Hepatocyte (in vitro differentiated cells): ENCODE measurements around the gene SLC20A1. TPM values are rescaled to one million over a fixed set of nuclear protein-coding genes. Genes with fewer than 3 reads are reported as not detected.
"Not testable (repeated sequence)": the region's sequence is repeated elsewhere in the genome, so short reads cannot be mapped to it uniquely, and the experiment has no call there.

ENCODE experiments used
- DNase-seq: peaks from one replicate; pipeline ENCODE4 v3.0.0-alpha.2; 2016; ENCODE audit warnings: low spot score
- H2AFZ ChIP-seq: fragments of 200-600 bp; sonication (generic); 2 replicates; pipeline ENCODE4 v1.6.0; 2016; ENCODE audit warnings: antibody characterized with exemption, mild to moderate bottlenecking
- H3K27ac ChIP-seq: fragments of 200-600 bp; sonication (generic); 2 replicates; pipeline ENCODE4 v1.5.1; 2016; ENCODE audit warnings: mild to moderate bottlenecking
- H3K27me3 ChIP-seq: fragments of 200-600 bp; sonication (generic); 2 replicates; pipeline ENCODE4 v1.6.1; 2016
- H3K36me3 ChIP-seq: fragments of 200-600 bp; sonication (generic); replicated peaks from 2 replicates; pipeline ENCODE4 v1.5.1; 2016; ENCODE audit warnings: low read depth; ENCODE audit not compliant: insufficient read depth
- H3K4me1 ChIP-seq: fragments of 200-600 bp; sonication (generic); 2 replicates; pipeline ENCODE4 v1.5.1; 2016; ENCODE audit warnings: mild to moderate bottlenecking, moderate library complexity; ENCODE audit not compliant: insufficient read depth
- H3K4me2 ChIP-seq: fragments of 200-600 bp; sonication (generic); 2 replicates; pipeline ENCODE4 v1.6.0; 2016
- H3K4me3 ChIP-seq: fragments of 200-600 bp; sonication (generic); 2 replicates; pipeline ENCODE4 v1.5.1; 2016; ENCODE audit warnings: mild to moderate bottlenecking
- H3K79me2 ChIP-seq: fragments of 200-600 bp; sonication (generic); 2 replicates; pipeline ENCODE4 v1.6.0; 2017; ENCODE audit warnings: mild to moderate bottlenecking
- H3K9me2 ChIP-seq: fragments of 200-600 bp; sonication (generic); replicated peaks from 2 replicates; pipeline ENCODE4 v1.6.0; 2017; ENCODE audit warnings: mild to moderate bottlenecking; ENCODE audit not compliant: insufficient read depth
- H3K9me3 ChIP-seq: fragments of 200-600 bp; sonication (generic); 2 replicates; pipeline ENCODE4 v1.5.1; 2016; ENCODE audit warnings: low read depth, mild to moderate bottlenecking
- H4K20me1 ChIP-seq: fragments of 200-600 bp; sonication (generic); 2 replicates; pipeline ENCODE4 v1.6.0; 2016; ENCODE audit warnings: mild to moderate bottlenecking; ENCODE audit not compliant: insufficient read depth, poor library complexity, severe bottlenecking
- CTCF ChIP-seq: fragments of 200-600 bp; sonication (generic); IDR thresholded peaks from 2 replicates; pipeline ENCODE4 v1.5.1; 2016; ENCODE audit warnings: antibody characterized with exemption, mild to moderate bottlenecking; ENCODE audit not compliant: poor library complexity
- EZH2 ChIP-seq: fragments of 200-600 bp; sonication (generic); IDR thresholded peaks from 2 replicates; pipeline ENCODE4 v1.6.1; 2016; ENCODE audit warnings: antibody characterized with exemption, mild to moderate bottlenecking, borderline replicate concordance
- EZH2phosphoT487 ChIP-seq: fragments of 200-600 bp; sonication (generic); IDR thresholded peaks from one replicate; pipeline ENCODE4 v1.6.1; 2018; ENCODE audit warnings: antibody characterized with exemption, mild to moderate bottlenecking, low read depth, moderate library complexity; ENCODE audit not compliant: unreplicated experiment, severe bottlenecking
- WGBS: methylation state at CpG from one replicate; pipeline ENCODE4 v1.1.6; 2016; ENCODE audit warnings: low lambda C conversion rate; ENCODE audit errors: missing lambda C conversion rate; 5-methylcytosine and 5-hydroxymethylcytosine counted together
- polyA plus RNA-seq: library from polyadenylated mRNA; unstranded; fragments of >200 nt; fragmentation: Nextera tagmentation; extraction: Ambion mirVana; gene quantifications from 2 replicates; pipeline ENCODE4 v1.2.1, GENCODE V29; 2016
- total RNA-seq: library from RNA; depleted of rRNA; stranded (reverse); fragments of >200 nt; gene quantifications from 2 replicates; pipeline ENCODE4 v1.2.3, GENCODE V29; 2014

SLC20A1 gene
- total and polyA plus RNA-seq, 2 experiments from 2014 or later: 63.6 to 135 TPM

GRCh38 chr2:112614201-112614840 is 31.4 kb upstream of the SLC20A1 start:
- H3K4me1 ChIP-seq: no peaks in the 10 kb centered on the region
- 25% methylated on average over 13 of the region's 13 CpGs for WGBS
- no peaks in the 10 kb centered on the region for H3K36me3 ChIP-seq
- H3K27me3 ChIP-seq: no peaks in the 10 kb centered on the region
- no peak overlapping the region for H3K4me3 ChIP-seq
- TF ChIP-seq EZH2 (no peak), CTCF (no peak), EZH2phosphoT487 (no peak)
- H3K79me2 ChIP-seq: no peaks in the 10 kb centered on the region
- H3K4me2 ChIP-seq: peak overlapping the region; percentile 57
- peak; percentile 69 for DNase-seq
- no peaks in the 10 kb centered on the region for H3K9me3 ChIP-seq
- H4K20me1 ChIP-seq: no peaks in the 10 kb centered on the region
- H3K27ac ChIP-seq: no peak overlapping the region
- no peaks in the 10 kb centered on the region for H3K9me2 ChIP-seq
- peak overlapping the region; percentile 10 for H2AFZ ChIP-seq

GRCh38 chr2:112615051-112615450 is 30.7 kb upstream of the SLC20A1 start:
- DNase-seq: no peak
- TF ChIP-seq EZH2phosphoT487 (no peak), CTCF (no peak), EZH2 (no peak)
- Histone ChIP-seq H3K79me2 (no peaks in the 10 kb centered on the region), H4K20me1 (no peaks in the 10 kb centered on the region), H3K9me3 (no peaks in the 10 kb centered on the region), H3K4me3 (no peak overlapping the region), H3K27ac (no peak overlapping the region), H3K27me3 (no peaks in the 10 kb centered on the region), H3K4me2 (no peak overlapping the region), H3K9me2 (no peaks in the 10 kb centered on the region), H3K36me3 (no peaks in the 10 kb centered on the region), H3K4me1 (no peaks in the 10 kb centered on the region), H2AFZ (no peak overlapping the region)
- 92% methylated on average over 8 of the region's 8 CpGs for WGBS

- not testable (repeated sequence) for H3K4me3 ChIP-seq, H3K36me3 ChIP-seq, H3K9me3 ChIP-seq, DNase-seq, H3K27ac ChIP-seq, H3K9me2 ChIP-seq, H3K79me2 ChIP-seq, H3K4me1 ChIP-seq, H3K27me3 ChIP-seq, H2AFZ ChIP-seq, H4K20me1 ChIP-seq, H3K4me2 ChIP-seq
- WGBS: 93% methylated on average over 2 of the region's 2 CpGs
Observed at GRCh38 chr2:112615798-112616197, 29.9 kb upstream of the SLC20A1 start.

GRCh38 chr2:112618383-112618782 is 27.4 kb upstream of the SLC20A1 start:
- H3K36me3 ChIP-seq: no peaks in the 10 kb centered on the region
- no peak overlapping the region for H3K4me2 ChIP-seq
- no peak overlapping the region for H3K27ac ChIP-seq
- no peak overlapping the region for H2AFZ ChIP-seq
- no peaks in the 10 kb centered on the region for H3K9me2 ChIP-seq
- WGBS: 86% methylated on average over 5 of the region's 6 CpGs
- H3K4me1 ChIP-seq: no peaks in the 10 kb centered on the region
- DNase-seq: no peak
- no peaks in the 10 kb centered on the region for H3K79me2 ChIP-seq
- no peaks in the 10 kb centered on the region for H3K27me3 ChIP-seq
- H3K4me3 ChIP-seq: no peak overlapping the region
- H3K9me3 ChIP-seq: no peaks in the 10 kb centered on the region
- TF ChIP-seq EZH2phosphoT487 (no peak), CTCF (no peak), EZH2 (no peak)
- no peaks in the 10 kb centered on the region for H4K20me1 ChIP-seq
